Endothelial cell of umbilical vein (primary cell): Measurements from ENCODE around the gene FGD6. TPM values are rescaled to one million over a fixed set of nuclear protein-coding genes. Genes with fewer than 3 reads are reported as not detected.
A peak's percentile ranks its signal among the peaks of the same experiment; 100 is the strongest.

Source experiments
- BruUV-seq: library from RNA; stranded (reverse); fragments of 400-500 nt; replicated peaks from 2 replicates; lab custom pipeline; 2021; lab: Mats Ljungman, UMichigan
- CTCF ChIA-PET: fragments of 300-600, 350-600 bp; sonication (Branson Sonifier 250); formaldehyde crosslinking; loops from one replicate; lab custom pipeline; 2021; ENCODE audit warnings: antibody characterized with exemption, inconsistent platforms; lab: Charles Lee
- POLR2A ChIA-PET: fragments of 300-600, 350-600 bp; sonication (Branson Sonifier 250); formaldehyde crosslinking; loops from one replicate; lab custom pipeline; 2021; ENCODE audit warnings: antibody characterized with exemption, inconsistent platforms; lab: Charles Lee
- DNase-seq: peaks from one replicate; pipeline ENCODE4 v3.0.0-alpha.2; 2011; ENCODE audit warnings: low read depth, low spot score
- FAIRE-seq: peaks from 2 replicates; lab custom pipeline; 2011; peaks lifted over from hg19 to GRCh38; lab: Jason Lieb, UNC
- H2AFZ ChIP-seq: 2 replicates; pipeline ENCODE4 v1.6.0; 2012; ENCODE audit warnings: low read depth, low read length, control low read depth, inconsistent platforms
- H3K27ac ChIP-seq: 2 replicates; pipeline ENCODE4 v1.5.1; 2011; ENCODE audit warnings: low read depth, mild to moderate bottlenecking, control low read depth, low read length, moderate library complexity; ENCODE audit not compliant: insufficient read depth
- H3K27me3 ChIP-seq, 2 experiments: 2 replicates each; pipeline versions ENCODE4 v1.6.0 to v1.6.1; 2011; ENCODE audit warnings: low read length in 2 of 2, mixed read lengths in 1 of 2; ENCODE audit not compliant: control insufficient read depth in 2 of 2, insufficient read depth in 2 of 2
- H3K36me3 ChIP-seq, 2 experiments: 2 replicates in 1 of 2; 3 replicates in 1 of 2; pipeline ENCODE4 v1.5.1; 2011; ENCODE audit warnings: low read length in 2 of 2, mild to moderate bottlenecking in 1 of 2, moderate library complexity in 1 of 2; ENCODE audit not compliant: control insufficient read depth in 2 of 2, insufficient read depth in 2 of 2; ENCODE audit errors: extremely low read depth in 1 of 2
- H3K4me1 ChIP-seq: 3 replicates; pipeline ENCODE4 v1.5.1; 2011; ENCODE audit warnings: mild to moderate bottlenecking, low read length; ENCODE audit not compliant: control insufficient read depth, insufficient read depth; ENCODE audit errors: extremely low read depth
- H3K4me2 ChIP-seq: 2 replicates; pipeline ENCODE4 v1.6.1; 2011; ENCODE audit warnings: low read length, control low read depth, mixed read lengths; ENCODE audit not compliant: insufficient read depth
- H3K4me3 ChIP-seq, 3 experiments: fragments of 200-600 bp in 1 of 3; sonication (generic), shearing (Covaris generic) in 1 of 3; replicated peaks in 1 of 3; 2 replicates each; pipeline ENCODE4 v1.5.1; 2011 to 2016; ENCODE audit warnings: control low read depth in 3 of 3, low read length in 3 of 3, mild to moderate bottlenecking in 2 of 3, inconsistent platforms in 1 of 3, low read depth in 1 of 3, moderate library complexity in 1 of 3; ENCODE audit not compliant: insufficient read depth in 1 of 3
- H3K79me2 ChIP-seq: 2 replicates; pipeline ENCODE4 v1.6.0; 2012; ENCODE audit warnings: low read length, inconsistent platforms; ENCODE audit not compliant: control insufficient read depth, insufficient read depth
- H3K9ac ChIP-seq: replicated peaks from 2 replicates; pipeline ENCODE3; 2011; ENCODE audit warnings: low read length, control low read depth; ENCODE audit not compliant: insufficient read depth; ENCODE audit errors: extremely low read depth
- H3K9me1 ChIP-seq: replicated peaks from 3 replicates; pipeline ENCODE4 v1.6.0; 2011; ENCODE audit warnings: mild to moderate bottlenecking, low read length; ENCODE audit not compliant: control insufficient read depth, insufficient read depth; ENCODE audit errors: extremely low read depth
- H3K9me3 ChIP-seq: replicated peaks from 2 replicates; pipeline ENCODE4 v1.5.1; 2012; ENCODE audit warnings: low read length, inconsistent platforms; ENCODE audit not compliant: control insufficient read depth, insufficient read depth
- H4K20me1 ChIP-seq: replicated peaks from 2 replicates; pipeline ENCODE3; 2011; ENCODE audit warnings: mild to moderate bottlenecking, low read length; ENCODE audit not compliant: control insufficient read depth, insufficient read depth; ENCODE audit errors: extremely low read depth
- CTCF ChIP-seq, 2 donors: IDR thresholded peaks; 1 replicate in 1 of 2; 2 replicates in 1 of 2; pipeline ENCODE4 v1.5.1; 2011; ENCODE audit warnings: low read length in 2 of 2, mild to moderate bottlenecking in 2 of 2, moderate library complexity in 2 of 2, control low read depth in 1 of 2, inconsistent platforms in 1 of 2, low read depth in 1 of 2; ENCODE audit not compliant: insufficient read depth in 1 of 2; ENCODE audit errors: extremely low read depth in 1 of 2
- EZH2 ChIP-seq: IDR thresholded peaks from 2 replicates; pipeline ENCODE4 v1.6.1; 2012; ENCODE audit warnings: borderline replicate concordance, low read depth, mild to moderate bottlenecking, moderate library complexity, low read length, inconsistent platforms; ENCODE audit not compliant: severe bottlenecking
- FOS ChIP-seq: IDR thresholded peaks from 2 replicates; pipeline ENCODE4 v1.6.1; 2011; ENCODE audit warnings: mild to moderate bottlenecking, low read length, moderate library complexity, borderline replicate concordance; ENCODE audit not compliant: insufficient read depth
- GATA2 ChIP-seq: IDR thresholded peaks from 2 replicates; pipeline ENCODE4 v1.7.0; 2011; ENCODE audit warnings: low read depth, mild to moderate bottlenecking, moderate library complexity, mixed read lengths, low read length; ENCODE audit not compliant: insufficient read length, insufficient read depth
- JUN ChIP-seq: IDR thresholded peaks from 2 replicates; pipeline ENCODE4 v1.6.1; 2011; ENCODE audit warnings: borderline replicate concordance, low read depth; ENCODE audit not compliant: insufficient read length, insufficient read depth
- MYC ChIP-seq: IDR thresholded peaks from one replicate; pipeline ENCODE4 v1.6.1; 2011; ENCODE audit warnings: mild to moderate bottlenecking, low read depth, low read length
- POLR2A ChIP-seq: IDR thresholded peaks from 2 replicates; pipeline ENCODE4 v1.6.1; 2012; ENCODE audit warnings: low read depth, mild to moderate bottlenecking, control low read depth, low read length
- POLR2AphosphoS5 ChIP-seq: IDR thresholded peaks from 2 replicates; pipeline ENCODE4 v1.6.1; 2012; ENCODE audit warnings: low read depth, mild to moderate bottlenecking, control low read depth, low read length, moderate library complexity; ENCODE audit not compliant: insufficient read depth
- dilution Hi-C: fragments of 300-500 bp; cut with MboI; formaldehyde crosslinking; loops from one replicate; pipeline ENCODE4 v1.15.0; 2019; ENCODE audit warnings: low sequenced_read_pairs; ENCODE audit not compliant: extremely low pct_ligation_motif_present
- intact Hi-C: fragments of 100-400 bp; cut with micrococcal nuclease; formaldehyde crosslinking; loops from one replicate; pipeline ENCODE4 v1.10.0; 2022
- polyA plus RNA-seq, 4 experiments: library from polyadenylated mRNA; depleted of rRNA in 3 of 4; stranded (reverse) in 3 of 4; unstranded in 1 of 4; fragments of >200 nt; gene quantifications; 2 replicates each; pipeline versions ENCODE4 v1.2.1 to v1.2.3, GENCODE V29; 2011 to 2012; ENCODE audit warnings: missing spikeins in 1 of 4
- total RNA-seq: library from RNA; stranded (reverse); gene quantifications from 2 replicates; pipeline ENCODE4 v1.2.3, GENCODE V29; 2021

Gene FGD6
- total and polyA plus RNA-seq, 2 donors (not counting 3 experiments of a cell fraction or from before 2014, with no cell fraction given) = 5.9 to 14.0 TPM

- Histone ChIP-seq H3K4me1 (peaks cover 25% of the 10 kb centered on the region), H3K4me2 (peak overlapping the region; percentile 61), H2AFZ (no peak overlapping the region), H3K27me3 (no peaks in the 10 kb centered on the region), H3K27ac (peak overlapping the region; percentile 88), H3K36me3 (no peaks in the 10 kb centered on the region), H4K20me1 (no peaks in the 10 kb centered on the region), H3K9me1 (no peaks in the 10 kb centered on the region), H3K9me3 (no peaks in the 10 kb centered on the region), H3K4me3 (no peak overlapping the region), H3K79me2 (no peaks in the 10 kb centered on the region), H3K9ac (peak overlapping the region; percentile 25)
- ChIA-PET POLR2A (no interaction called here), CTCF (interaction anchor here (1.3 to 5.4 kb wide), 2 partner anchors 96 to 416 kb away, joined by 4 to 91 read pairs; partner anchors contain the start of genes FGD6 and VEZT)
- dilution Hi-C loops = loop anchor here (25.0 kb wide), 1 partner anchor 94 kb away; the partner anchor contains the start of genes FGD6 and VEZT
- DNase-seq = no peak
- intact Hi-C loops = loop anchor here (1.0 to 5.0 kb wide), 4 partner anchors 51 to 571 kb away; partner anchors contain the start of gene METAP2
- TF ChIP-seq POLR2A (peak; percentile 8), GATA2 (no peak)
- FAIRE-seq = no peak
- BruUV-seq = TSS peak; percentile 94
Measured at GRCh38 chr12:95118788-95119179, 98.5 kb downstream of the FGD6 start.

- ChIA-PET POLR2A (interaction anchor here (0.7 kb wide), 1 partner anchor 499 kb away, joined by 9 read pairs; no protein-coding TSS in a partner anchor), CTCF (interaction anchor here (1.0 to 5.4 kb wide), 5 partner anchors 84 to 416 kb away, joined by 3 to 131 read pairs (median 4); partner anchors contain the start of genes FGD6 and VEZT)
- FAIRE-seq = peak; percentile 98
- Histone ChIP-seq H3K4me3 (no peak overlapping the region), H3K27me3 (no peaks in the 10 kb centered on the region), H4K20me1 (no peaks in the 10 kb centered on the region), H3K27ac (peak overlapping the region; percentile 88), H2AFZ (no peak overlapping the region), H3K4me1 (peaks cover 25% of the 10 kb centered on the region), H3K9me3 (no peaks in the 10 kb centered on the region), H3K9ac (peak overlapping the region; percentile 25), H3K79me2 (no peaks in the 10 kb centered on the region), H3K36me3 (no peaks in the 10 kb centered on the region), H3K9me1 (no peaks in the 10 kb centered on the region), H3K4me2 (peak overlapping the region; percentile 61)
- DNase-seq = peak; percentile 95
- intact Hi-C loops (loop anchor here (1.0 to 5.0 kb wide), 4 partner anchors 51 to 571 kb away; partner anchors contain the start of gene METAP2), dilution Hi-C loops (loop anchor here (25.0 kb wide), 1 partner anchor 94 kb away; the partner anchor contains the start of genes FGD6 and VEZT)
- TF ChIP-seq MYC (no peak), EZH2 (no peak), JUN (peak; percentile 90), FOS (peak; percentile 87), CTCF (IDR thresholded peaks at IDR 0.05; ENCODE audit: extremely low read depth in 1 of 2, insufficient read depth in 1 of 2, low read depth in 1 of 2, low read length in 2 of 2) (no peak), GATA2 (peak; percentile 51), POLR2A (peak; percentile 50), POLR2AphosphoS5 (peak; percentile 80)
- BruUV-seq = no TSS peak
Measured at GRCh38 chr12:95118138-95118787, 99.0 kb downstream of the FGD6 start.
